CD4-positive, CD25-positive, alpha-beta regulatory T cell (primary cell): ENCODE data around the gene CAMTA2. TPM values are rescaled to one million over a fixed set of nuclear protein-coding genes. Genes with fewer than 3 reads are reported as not detected.

Source experiments
- ATAC-seq, 2 donors: fragments of 150-1000 bp; cut with Tn5 transposase; one replicate each; pipeline ENCODE4 v1.10.0; 2021; ENCODE audit warnings: low read depth in 2 of 2, moderate number of reproducible peaks in 2 of 2, moderate library complexity in 1 of 2
- DNase-seq, 3 donors: peaks; one replicate each; pipeline versions ENCODE4 v3.0.0 to v3.0.0-alpha.2; 2012 to 2022; ENCODE audit warnings: mixed read lengths in 1 of 3
- H3K27ac ChIP-seq: one replicate; pipeline ENCODE4 v1.7.0; 2013; ENCODE audit warnings: mild to moderate bottlenecking, low read length; ENCODE audit not compliant: insufficient read depth, poor library complexity, severe bottlenecking
- H3K27me3 ChIP-seq: one replicate; pipeline ENCODE4 v1.7.0; 2013; ENCODE audit warnings: low read length; ENCODE audit not compliant: control insufficient read depth, insufficient read depth
- H3K36me3 ChIP-seq: one replicate; pipeline ENCODE4 v1.7.0; 2013; ENCODE audit warnings: mild to moderate bottlenecking, low read length, moderate library complexity; ENCODE audit not compliant: control insufficient read depth, insufficient read depth
- H3K4me1 ChIP-seq: 2 replicates; pipeline ENCODE4 v1.7.0; 2013; ENCODE audit warnings: mild to moderate bottlenecking, low read length; ENCODE audit not compliant: insufficient read depth, control insufficient read depth, poor library complexity, severe bottlenecking
- H3K4me3 ChIP-seq: one replicate; pipeline ENCODE4 v1.7.0; 2013; ENCODE audit warnings: low read depth, mild to moderate bottlenecking, low read length, moderate library complexity
- H3K9me3 ChIP-seq, 2 experiments: 1 replicate in 1 of 2; 2 replicates in 1 of 2; pipeline ENCODE4 v1.7.0; 2013; ENCODE audit warnings: low read length in 2 of 2, mild to moderate bottlenecking in 1 of 2, moderate library complexity in 1 of 2; ENCODE audit not compliant: control insufficient read depth in 2 of 2
- H3K27ac Mint-ChIP-seq, 3 donors: one replicate each; pipeline ENCODE4 v1.8.0; 2020 to 2022; ENCODE audit warnings: mild to moderate bottlenecking in 3 of 3, mixed read lengths in 3 of 3, moderate library complexity in 2 of 3
- H3K27me3 Mint-ChIP-seq: one replicate; pipeline ENCODE4 v1.8.0; 2022; ENCODE audit warnings: mild to moderate bottlenecking, mixed read lengths
- H3K36me3 Mint-ChIP-seq: one replicate; pipeline ENCODE4 v1.8.0; 2020; ENCODE audit warnings: mixed read lengths
- H3K4me1 Mint-ChIP-seq, 4 donors: one replicate each; pipeline ENCODE4 v1.8.0; 2020 to 2022; ENCODE audit warnings: mixed read lengths in 4 of 4, mild to moderate bottlenecking in 1 of 4
- H3K4me3 Mint-ChIP-seq, 4 donors: one replicate each; pipeline ENCODE4 v1.8.0; 2020 to 2022; ENCODE audit warnings: mild to moderate bottlenecking in 4 of 4, mixed read lengths in 4 of 4, moderate library complexity in 3 of 4
- H3K9me3 Mint-ChIP-seq, 7 donors: one replicate each; pipeline ENCODE4 v1.8.0; 2020 to 2022; ENCODE audit warnings: mixed read lengths in 7 of 7, mild to moderate bottlenecking in 3 of 7, moderate library complexity in 2 of 7
- polyA plus RNA-seq, 4 donors: library from polyadenylated mRNA; unstranded; fragments of 300-500 nt; fragmentation: Illumina TruSeq; gene quantifications; one replicate each; pipeline ENCODE4 v1.2.3, GENCODE V29; 2021
- total RNA-seq: library from RNA; stranded (reverse); gene quantifications from one replicate; pipeline ENCODE4 v1.2.3, GENCODE V29; 2022

CAMTA2 gene
- total and polyA plus RNA-seq, 5 donors from 2014 or later, result 4.7 to 69.8 (median 6.8) TPM

DNA sequence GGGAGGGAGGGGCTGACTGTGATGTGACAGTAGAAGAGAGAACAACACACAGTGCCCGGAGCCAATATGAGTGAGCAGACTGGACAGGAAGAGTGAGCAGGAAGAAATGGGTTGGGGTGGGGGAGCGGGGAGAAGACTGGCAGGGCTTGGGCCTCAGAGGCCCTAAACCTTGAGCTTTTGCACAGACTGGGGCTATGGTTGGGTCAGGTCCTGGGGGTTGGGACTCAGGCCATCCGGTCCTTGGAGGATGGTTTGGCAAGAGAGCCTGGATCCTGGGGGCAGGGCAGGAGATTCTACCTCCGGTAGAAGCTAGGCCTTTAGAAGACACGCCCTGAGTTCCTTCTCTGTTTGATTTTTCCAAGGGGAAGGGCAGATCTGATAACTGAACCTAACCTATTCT, 1.1 kb downstream of the CAMTA2 start:
- peak overlapping the region; percentile 91 to 96 (median 94) for H3K4me3 Mint-ChIP-seq
- peaks cover 22% of the 10 kb centered on the region for H3K36me3 ChIP-seq
- no peaks in the 10 kb centered on the region for H3K9me3 ChIP-seq
- peaks cover 18 to 55% (median 38%) of the 10 kb centered on the region in 4 donors for H3K4me1 Mint-ChIP-seq
- H3K4me1 ChIP-seq, result peaks cover 38% of the 10 kb centered on the region
- no peaks in the 10 kb centered on the region for H3K27me3 ChIP-seq
- peak overlapping the region; percentile 93 for H3K27ac ChIP-seq
- ATAC-seq (no peak), DNase-seq (no peak)
- peak overlapping the region; percentile 47 for H3K4me3 ChIP-seq
- H3K9me3 Mint-ChIP-seq, result no peaks in the 10 kb centered on the region
- no peaks in the 10 kb centered on the region for H3K27me3 Mint-ChIP-seq
- H3K27ac Mint-ChIP-seq, result peak overlapping the region; percentile 94 to 97 (median 96)
- H3K36me3 Mint-ChIP-seq, result peaks cover 14% of the 10 kb centered on the region

- H3K27me3 Mint-ChIP-seq, result no peaks in the 10 kb centered on the region
Observed at GRCh38 chr17:4982305-4982704, 5.2 kb downstream of the CAMTA2 start.

GRCh38 chr17:4980644-4981216, 6.7 kb downstream of the CAMTA2 start:
- Histone ChIP-seq H3K27me3 (no peaks in the 10 kb centered on the region), H3K9me3 (no peaks in the 10 kb centered on the region), H3K4me1 (peaks cover 10% of the 10 kb centered on the region), H3K4me3 (peak overlapping the region; percentile 37), H3K27ac (no peak overlapping the region), H3K36me3 (peaks cover 59% of the 10 kb centered on the region)
- peak overlapping the region; percentile 75 to 95 (median 88) for H3K27ac Mint-ChIP-seq
- peak overlapping the region; percentile 15 to 61 (median 50) for H3K4me3 Mint-ChIP-seq
- ATAC-seq (peak; percentile 80 to 84), DNase-seq (peak; percentile 30 to 84 (median 71))
- no peaks in the 10 kb centered on the region for H3K27me3 Mint-ChIP-seq
- H3K9me3 Mint-ChIP-seq, result no peaks in the 10 kb centered on the region
- H3K36me3 Mint-ChIP-seq, result peaks cover 41% of the 10 kb centered on the region
- peaks cover 9 to 39% (median 19%) of the 10 kb centered on the region in 4 donors for H3K4me1 Mint-ChIP-seq

More at GRCh38 chr17:4982305-4982704, 5.2 kb downstream of the CAMTA2 start:
- peaks cover 9 to 51% (median 28%) of the 10 kb centered on the region in 4 donors for H3K4me1 Mint-ChIP-seq
- H3K36me3 ChIP-seq, result peaks cover 50% of the 10 kb centered on the region
- ATAC-seq (no peak), DNase-seq (no peak)
- H3K27ac Mint-ChIP-seq, result no peak overlapping the region
- no peak overlapping the region for H3K27ac ChIP-seq
- H3K27me3 ChIP-seq, result no peaks in the 10 kb centered on the region
- no peak overlapping the region for H3K4me3 ChIP-seq
- H3K9me3 Mint-ChIP-seq, result no peaks in the 10 kb centered on the region
- H3K36me3 Mint-ChIP-seq, result peaks cover 33% of the 10 kb centered on the region
- H3K4me3 Mint-ChIP-seq, result peak overlapping the region in 3 of 4 donors; percentile 31 to 68 (median 46)
- no peaks in the 10 kb centered on the region for H3K9me3 ChIP-seq
- H3K4me1 ChIP-seq, result peaks cover 25% of the 10 kb centered on the region

DNA sequence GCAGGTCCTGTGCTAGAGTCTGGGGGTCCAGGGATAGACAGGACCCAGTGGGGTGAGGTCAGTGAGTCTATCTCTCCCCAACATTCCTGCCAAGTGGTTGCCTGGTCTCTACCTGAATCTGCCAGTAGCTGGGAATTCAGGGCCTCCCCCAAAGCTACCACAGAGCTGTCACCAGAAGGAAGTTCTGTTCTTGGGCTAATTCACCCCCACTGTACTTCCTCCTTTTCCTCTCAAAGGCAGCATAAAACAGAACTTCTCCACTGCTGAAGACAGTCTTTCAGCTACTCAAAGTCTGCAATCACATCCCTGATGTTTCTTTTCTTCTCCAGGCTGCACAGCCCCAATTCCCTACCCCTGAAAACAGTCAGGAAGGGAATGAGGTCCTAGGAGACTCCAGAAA, 8.7 kb downstream of the CAMTA2 start:
- no peak overlapping the region for H3K27ac ChIP-seq
- no peaks in the 10 kb centered on the region for H3K27me3 Mint-ChIP-seq
- H3K4me1 Mint-ChIP-seq, result peaks cover 4 to 38% (median 16%) of the 10 kb centered on the region in 4 donors
- H3K36me3 ChIP-seq, result peaks cover 65% of the 10 kb centered on the region
- no peaks in the 10 kb centered on the region for H3K9me3 Mint-ChIP-seq
- H3K9me3 ChIP-seq, result no peaks in the 10 kb centered on the region
- no peak overlapping the region for H3K4me3 ChIP-seq
- no peak overlapping the region for H3K27ac Mint-ChIP-seq
- peaks cover 51% of the 10 kb centered on the region for H3K36me3 Mint-ChIP-seq
- H3K4me1 ChIP-seq, result peaks cover 9% of the 10 kb centered on the region
- H3K4me3 Mint-ChIP-seq, result no peak overlapping the region
- DNase-seq (no peak), ATAC-seq (no peak)
- H3K27me3 ChIP-seq, result no peaks in the 10 kb centered on the region

GRCh38 chr17:4974115-4974670, 13.3 kb downstream of the CAMTA2 start:
- Histone ChIP-seq H3K36me3 (peaks cover 62% of the 10 kb centered on the region), H3K4me1 (peaks cover 8% of the 10 kb centered on the region), H3K9me3 (no peaks in the 10 kb centered on the region), H3K4me3 (no peak overlapping the region), H3K27ac (no peak overlapping the region), H3K27me3 (no peaks in the 10 kb centered on the region)
- H3K9me3 Mint-ChIP-seq, result no peaks in the 10 kb centered on the region
- H3K27ac Mint-ChIP-seq, result peak overlapping the region in 2 of 3 donors; percentile 12 to 47
- peaks cover 0 to 15% (median 13%) of the 10 kb centered on the region in 4 donors for H3K4me1 Mint-ChIP-seq
- no peaks in the 10 kb centered on the region for H3K27me3 Mint-ChIP-seq
- H3K36me3 Mint-ChIP-seq, result peaks cover 49% of the 10 kb centered on the region
- DNase-seq, result no peak
- no peak for ATAC-seq
- H3K4me3 Mint-ChIP-seq, result no peak overlapping the region

GRCh38 chr17:4973256-4974114, 14.0 kb downstream of the CAMTA2 start:
- no peak for ATAC-seq
- peak overlapping the region in 1 of 3 donors; percentile 12 for H3K27ac Mint-ChIP-seq
- Histone ChIP-seq H3K36me3 (peaks cover 56% of the 10 kb centered on the region), H3K27ac (no peak overlapping the region), H3K27me3 (no peaks in the 10 kb centered on the region), H3K4me1 (peaks cover 15% of the 10 kb centered on the region), H3K9me3 (no peaks in the 10 kb centered on the region), H3K4me3 (no peak overlapping the region)
- H3K4me3 Mint-ChIP-seq, result no peak overlapping the region
- no peak for DNase-seq
- H3K9me3 Mint-ChIP-seq, result no peaks in the 10 kb centered on the region
- H3K27me3 Mint-ChIP-seq, result no peaks in the 10 kb centered on the region
- peaks cover 50% of the 10 kb centered on the region for H3K36me3 Mint-ChIP-seq
- H3K4me1 Mint-ChIP-seq, result peaks cover 0 to 20% (median 16%) of the 10 kb centered on the region in 4 donors

GRCh38 chr17:4972752-4973151, 14.7 kb downstream of the CAMTA2 start:
- Mint-ChIP-seq H3K4me1 (peaks cover 0 to 20% (median 16%) of the 10 kb centered on the region in 4 donors), H3K27me3 (no peaks in the 10 kb centered on the region), H3K27ac (peak overlapping the region in 1 of 3 donors; percentile 25), H3K4me3 (no peak overlapping the region), H3K9me3 (no peaks in the 10 kb centered on the region), H3K36me3 (peaks cover 48% of the 10 kb centered on the region)
- H3K36me3 ChIP-seq, result peaks cover 48% of the 10 kb centered on the region
- H3K4me1 ChIP-seq, result peaks cover 21% of the 10 kb centered on the region
- DNase-seq, result no peak
- no peak overlapping the region for H3K27ac ChIP-seq
- no peaks in the 10 kb centered on the region for H3K27me3 ChIP-seq
- no peak overlapping the region for H3K4me3 ChIP-seq
- no peak for ATAC-seq
- no peaks in the 10 kb centered on the region for H3K9me3 ChIP-seq
